Neural crest cell (in vitro differentiated cells): Measurements from ENCODE around the gene BEAN1. TPM values are rescaled to one million over a fixed set of nuclear protein-coding genes. Genes with fewer than 3 reads are reported as not detected.

Experiments
- DNase-seq: peaks from one replicate; pipeline ENCODE4 v3.0.0; 2021; ENCODE audit warnings: low read depth, mixed read lengths, low spot score
- H3K27ac Mint-ChIP-seq: one replicate; pipeline ENCODE4 v1.8.0; 2021; ENCODE audit warnings: mild to moderate bottlenecking, mixed read lengths; ENCODE audit not compliant: unreplicated experiment
- H3K27me3 Mint-ChIP-seq: 2 replicates; pipeline ENCODE4 v1.8.0; 2021; ENCODE audit warnings: low read depth, mild to moderate bottlenecking, mixed read lengths
- H3K36me3 Mint-ChIP-seq: 2 replicates; pipeline ENCODE4 v1.8.0; 2021; ENCODE audit warnings: low read depth, mild to moderate bottlenecking, mixed read lengths
- H3K4me1 Mint-ChIP-seq: 2 replicates; pipeline ENCODE4 v1.8.0; 2021; ENCODE audit warnings: mixed read lengths
- H3K4me3 Mint-ChIP-seq: one replicate; pipeline ENCODE4 v1.8.0; 2021; ENCODE audit warnings: mild to moderate bottlenecking, mixed read lengths
- H3K9me3 Mint-ChIP-seq: 2 replicates; pipeline ENCODE4 v1.8.0; 2021; ENCODE audit warnings: mixed read lengths
- total RNA-seq: library from RNA; stranded (reverse); gene quantifications from 2 replicates; pipeline ENCODE4 v1.2.1, GENCODE V29; 2021
- TF ChIP-seq, protein P1 (sequence below): fragments of 200-600 bp; sonication (generic); conservative IDR thresholded peaks from 2 replicates; pipeline ENCODE4 v1.5.0; 2021; ENCODE audit warnings: antibody characterized with exemption, mild to moderate bottlenecking

BEAN1 gene
- total RNA-seq, 1 donor from 2014 or later: 1.5 TPM

- TF ChIP-seq, protein P1, sequence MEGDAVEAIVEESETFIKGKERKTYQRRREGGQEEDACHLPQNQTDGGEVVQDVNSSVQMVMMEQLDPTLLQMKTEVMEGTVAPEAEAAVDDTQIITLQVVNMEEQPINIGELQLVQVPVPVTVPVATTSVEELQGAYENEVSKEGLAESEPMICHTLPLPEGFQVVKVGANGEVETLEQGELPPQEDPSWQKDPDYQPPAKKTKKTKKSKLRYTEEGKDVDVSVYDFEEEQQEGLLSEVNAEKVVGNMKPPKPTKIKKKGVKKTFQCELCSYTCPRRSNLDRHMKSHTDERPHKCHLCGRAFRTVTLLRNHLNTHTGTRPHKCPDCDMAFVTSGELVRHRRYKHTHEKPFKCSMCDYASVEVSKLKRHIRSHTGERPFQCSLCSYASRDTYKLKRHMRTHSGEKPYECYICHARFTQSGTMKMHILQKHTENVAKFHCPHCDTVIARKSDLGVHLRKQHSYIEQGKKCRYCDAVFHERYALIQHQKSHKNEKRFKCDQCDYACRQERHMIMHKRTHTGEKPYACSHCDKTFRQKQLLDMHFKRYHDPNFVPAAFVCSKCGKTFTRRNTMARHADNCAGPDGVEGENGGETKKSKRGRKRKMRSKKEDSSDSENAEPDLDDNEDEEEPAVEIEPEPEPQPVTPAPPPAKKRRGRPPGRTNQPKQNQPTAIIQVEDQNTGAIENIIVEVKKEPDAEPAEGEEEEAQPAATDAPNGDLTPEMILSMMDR: no peak
These were observed 23.5 kb upstream of the BEAN1 start for GRCh38 chr16:66403531-66404145.

GRCh38 chr16:66405057-66405783 lies 21.9 kb upstream of the BEAN1 start:
- no peaks in the 10 kb centered on the region for H3K9me3 Mint-ChIP-seq
- H3K27me3 Mint-ChIP-seq: peaks cover 3% of the 10 kb centered on the region
- H3K36me3 Mint-ChIP-seq: peaks cover 5% of the 10 kb centered on the region
- DNase-seq: no peak
- TF ChIP-seq, protein P1: no peak
- H3K4me1 Mint-ChIP-seq: peaks cover 32% of the 10 kb centered on the region
- H3K27ac Mint-ChIP-seq: no peak overlapping the region
- H3K4me3 Mint-ChIP-seq: peak overlapping the region; percentile 34

More at GRCh38 chr16:66403531-66404145, 23.5 kb upstream of the BEAN1 start:
- Mint-ChIP-seq H3K27ac (peak overlapping the region; percentile 48), H3K4me1 (peaks cover 27% of the 10 kb centered on the region), H3K9me3 (no peaks in the 10 kb centered on the region), H3K27me3 (peaks cover 3% of the 10 kb centered on the region), H3K4me3 (no peak overlapping the region), H3K36me3 (no peaks in the 10 kb centered on the region)
- no peak for DNase-seq

GRCh38 chr16:66406534-66407221 lies 20.4 kb upstream of the BEAN1 start:
- Mint-ChIP-seq H3K4me3 (peak overlapping the region; percentile 85), H3K27ac (peak overlapping the region; percentile 38), H3K36me3 (peaks cover 9% of the 10 kb centered on the region), H3K9me3 (no peaks in the 10 kb centered on the region), H3K27me3 (peaks cover 3% of the 10 kb centered on the region), H3K4me1 (peaks cover 29% of the 10 kb centered on the region)
- DNase-seq: peak; percentile 95
- TF ChIP-seq, protein P1: peak; percentile 92

GRCh38 chr16:66408163-66409048 lies 18.7 kb upstream of the BEAN1 start:
- Mint-ChIP-seq H3K4me1 (peaks cover 29% of the 10 kb centered on the region), H3K9me3 (no peaks in the 10 kb centered on the region), H3K27me3 (peaks cover 3% of the 10 kb centered on the region), H3K4me3 (peak overlapping the region; percentile 71), H3K36me3 (peaks cover 12% of the 10 kb centered on the region), H3K27ac (peak overlapping the region; percentile 85)
- TF ChIP-seq, protein P1: no peak
- DNase-seq: no peak

- H3K4me3 Mint-ChIP-seq: peak overlapping the region; percentile 71
- TF ChIP-seq, protein P1: no peak
- H3K4me1 Mint-ChIP-seq: peaks cover 29% of the 10 kb centered on the region
- peaks cover 12% of the 10 kb centered on the region for H3K36me3 Mint-ChIP-seq
- no peak for DNase-seq
- H3K27me3 Mint-ChIP-seq: peaks cover 3% of the 10 kb centered on the region
- peak overlapping the region; percentile 7 for H3K27ac Mint-ChIP-seq
- H3K9me3 Mint-ChIP-seq: peaks cover 3% of the 10 kb centered on the region
These were observed 17.9 kb upstream of the BEAN1 start for GRCh38 chr16:66409156-66409555.
